ENCODE measurements around the gene WNT3A.

The WNT3A gene

GRCh38 chr1:228087771-228088251, 81.0 kb downstream of the WNT3A start:
- DNase-seq = peak; percentile 37

GRCh38 chr1:228088586-228089498, 82.0 kb downstream of the WNT3A start:
- DNase-seq = peak; percentile 23

GRCh38 chr1:228089519-228090380, 83.0 kb downstream of the WNT3A start:
- DNase-seq = peak; percentile 19

GRCh38 chr1:228090613-228091081, 83.8 kb downstream of the WNT3A start:
- peak; percentile 21 for DNase-seq

- no peak for DNase-seq
These were observed 84.3 kb downstream of the WNT3A start for GRCh38 chr1:228091084-228091483.

GRCh38 chr1:228092342-228093049, 85.7 kb downstream of the WNT3A start:
- DNase-seq = peak; percentile 18

- DNase-seq = peak; percentile 14
These were observed 86.5 kb downstream of the WNT3A start for GRCh38 chr1:228093050-228093906.

- DNase-seq = no peak
These were observed 87.7 kb downstream of the WNT3A start for GRCh38 chr1:228094432-228095016.

- no peak for DNase-seq
These were observed 88.4 kb downstream of the WNT3A start for GRCh38 chr1:228095161-228095560.

GRCh38 chr1:228095938-228096337, 89.1 kb downstream of the WNT3A start:
- peak; percentile 16 for DNase-seq

GRCh38 chr1:228096416-228097332, 89.9 kb downstream of the WNT3A start:
- no peak for DNase-seq

- DNase-seq = no peak
These were observed 90.7 kb downstream of the WNT3A start for GRCh38 chr1:228097333-228098081.

GRCh38 chr1:228098323-228098931, 91.6 kb downstream of the WNT3A start:
- no peak for DNase-seq

- no peak for DNase-seq
These were observed 92.5 kb downstream of the WNT3A start for GRCh38 chr1:228099331-228099732.

GRCh38 chr1:228100822-228101613, 94.2 kb downstream of the WNT3A start:
- no peak for DNase-seq

GRCh38 chr1:228101614-228101993, 94.8 kb downstream of the WNT3A start:
- peak; percentile 45 for DNase-seq

GRCh38 chr1:228101994-228102790, 95.4 kb downstream of the WNT3A start:
- peak; percentile 74 for DNase-seq

Data from activated T-cell treated with anti-CD3 and anti-CD28 coated beads, Interleukin-2, amount 50 U/mL, for 1 hour (primary cell).